Adrenal gland (tissue), 12 donors: ENCODE measurements around the gene SLC35F6. TPM values are rescaled to one million over a fixed set of nuclear protein-coding genes. Genes with fewer than 3 reads are reported as not detected.

Experiments
- DNase-seq, 7 donors: peaks; one replicate each; pipeline ENCODE4 v3.0.0-alpha.2; 2019 to 2020
- H3K27ac ChIP-seq, 5 donors: fragments of 200-600 bp; sonication (generic) in 4 of 5; 1 replicate in 3 of 5; 2 replicates in 2 of 5; pipeline versions ENCODE4 v1.5.1 to v1.8.0; 2016 to 2020; ENCODE audit warnings: mild to moderate bottlenecking in 1 of 5
- H3K27me3 ChIP-seq: fragments of 200-600 bp; 2 replicates; pipeline ENCODE4 v1.8.0; 2021
- H3K36me3 ChIP-seq, 2 donors: fragments of 200-600 bp; replicated peaks in 1 of 2; 1 replicate in 1 of 2; 2 replicates in 1 of 2; pipeline versions ENCODE4 v1.5.1 to v1.8.0; 2018 to 2022
- H3K4me1 ChIP-seq, 2 donors: fragments of 200-600 bp; replicated peaks in 1 of 2; 1 replicate in 1 of 2; 2 replicates in 1 of 2; pipeline versions ENCODE4 v1.5.1 to v1.8.0; 2018 to 2021
- H3K4me3 ChIP-seq, 4 donors: fragments of 200-600 bp; sonication (generic) in 3 of 4; one replicate each; pipeline ENCODE4 v1.5.1; 2016 to 2018
- H3K9me3 ChIP-seq, 3 donors: fragments of 200-600 bp; sonication (generic) in 1 of 3; replicated peaks in 1 of 3; 1 replicate in 2 of 3; 2 replicates in 1 of 3; pipeline versions ENCODE4 v1.5.1 to v1.8.0; 2016 to 2021
- POLR2A ChIP-seq, 2 donors: fragments of 450-650 bp; IDR thresholded peaks; one replicate each; pipeline ENCODE4 v1.6.1; 2017; ENCODE audit warnings: antibody characterized with exemption in 2 of 2, mild to moderate bottlenecking in 2 of 2, moderate library complexity in 1 of 2
- WGBS, 4 donors: extraction: QIAGEN DNeasy Blood & Tissue Kit in 2 of 4; methylation state at CpG; one replicate each; pipeline versions ENCODE4 v1.1.5 to v1.1.7; 2013 to 2017; 5-methylcytosine and 5-hydroxymethylcytosine counted together
- intact Hi-C, 2 donors: fragments of 100-400 bp; cut with DNase I; formaldehyde crosslinking; loops; one replicate each; pipeline versions ENCODE4 v1.14.1 to v1.15.0; 2022 to 2023
- polyA plus RNA-seq, 3 donors: library from polyadenylated mRNA; stranded (reverse); fragments of 200-250 nt in 2 of 3; fragments of 350-450 nt in 1 of 3; fragmentation: Illumina TruSeq in 1 of 3; extraction: RNeasy Lipid Tissue Mini Kit (QIAGEN cat#74804) in 1 of 3; gene quantifications; one replicate each; pipeline ENCODE4 v1.2.3, GENCODE V29; 2013 to 2014
- total RNA-seq, 9 donors: library from RNA; depleted of rRNA in 4 of 9; stranded (reverse); fragments of >200 nt in 4 of 9; fragments of 120-200 nt in 1 of 9; fragmentation: NEBNext Ultra II Directional in 1 of 9; extraction: Animal tissue kit (Norgen Biotek cat#: 25700) in 1 of 9; gene quantifications; one replicate each; pipeline versions ENCODE4 v1.1.0 to v1.2.4, GENCODE V29; 2013 to 2023
- TF ChIP-seq, protein P1 (sequence below), 6 experiments: fragments of 450-650 bp in 4 of 6; fragments of 200-600 bp in 2 of 6; sonication (generic) in 1 of 6; IDR thresholded peaks; 1 replicate in 5 of 6; 2 replicates in 1 of 6; pipeline versions ENCODE4 v1.5.1 to v1.8.0; 2016 to 2021; ENCODE audit warnings: antibody characterized with exemption in 6 of 6, mild to moderate bottlenecking in 2 of 6, moderate library complexity in 1 of 6
- donor health status: healthy with polysubstance abuse.
- donor health status: Bipolar disorder and iron deficiency.
- donor health status: DM: yes; HTN: yes; CAD: no.
- donor health status: DM: no; HTN: no; CAD: no.
- donor health status: DM: no; HTN: no; CAD: no.
- donor health status: DM: yes; HTN: yes; CAD: no.

The SLC35F6 gene
- total and polyA plus RNA-seq, 12 donors: 20.0 to 92.4 (median 56.7) TPM

DNA sequence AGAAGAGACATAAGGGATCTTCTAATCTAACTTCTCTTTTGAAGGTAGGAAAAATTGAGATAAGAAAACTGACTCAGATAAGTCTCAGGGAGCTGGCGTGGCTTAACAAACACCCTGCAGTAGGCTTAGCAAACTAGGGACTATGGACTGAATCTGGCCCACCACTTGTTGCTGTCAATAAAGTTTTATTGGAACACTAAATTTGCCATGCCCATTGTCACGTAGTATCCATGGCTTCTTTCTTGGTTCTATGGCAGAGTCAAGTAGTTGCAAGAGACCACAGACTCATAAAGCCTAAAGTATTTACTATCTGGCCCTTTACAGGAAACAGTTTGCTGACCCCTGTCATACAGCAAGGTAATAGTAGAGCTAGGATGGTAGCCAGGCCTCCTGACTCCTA, 47.3 kb upstream of the SLC35F6 start:
- intact Hi-C loops: no loop called here

DNA sequence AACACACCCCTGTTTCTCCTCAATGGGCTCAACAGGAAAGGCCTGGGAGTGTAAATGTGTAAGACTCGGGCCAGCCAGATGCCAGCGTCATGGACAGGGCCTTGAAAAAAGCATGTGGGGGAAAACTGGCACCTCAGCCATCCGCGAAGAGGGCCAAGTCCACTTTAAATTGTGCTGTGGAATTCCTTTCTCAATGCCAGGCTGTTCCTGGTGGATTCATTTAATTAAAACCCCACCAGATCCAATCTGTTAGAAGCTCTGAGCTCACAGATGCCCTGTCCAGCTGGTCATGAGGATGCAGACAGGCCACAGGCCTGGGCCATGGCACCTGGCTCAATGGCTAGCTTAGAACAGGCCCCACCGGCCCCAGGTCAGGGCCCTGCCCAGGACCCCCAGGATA, 46.7 kb upstream of the SLC35F6 start:
- H3K4me3 ChIP-seq: no peak overlapping the region
- intact Hi-C loops: no loop called here
- H3K36me3 ChIP-seq: no peaks in the 10 kb centered on the region
- peak in 5 of 7 donors; percentile 68 to 73 (median 69) for DNase-seq
- peak overlapping the region; percentile 39 to 99 (median 97) for H3K27ac ChIP-seq
- TF ChIP-seq POLR2A (IDR thresholded peaks at IDR 0.05): no peak
- TF ChIP-seq, protein P1, sequence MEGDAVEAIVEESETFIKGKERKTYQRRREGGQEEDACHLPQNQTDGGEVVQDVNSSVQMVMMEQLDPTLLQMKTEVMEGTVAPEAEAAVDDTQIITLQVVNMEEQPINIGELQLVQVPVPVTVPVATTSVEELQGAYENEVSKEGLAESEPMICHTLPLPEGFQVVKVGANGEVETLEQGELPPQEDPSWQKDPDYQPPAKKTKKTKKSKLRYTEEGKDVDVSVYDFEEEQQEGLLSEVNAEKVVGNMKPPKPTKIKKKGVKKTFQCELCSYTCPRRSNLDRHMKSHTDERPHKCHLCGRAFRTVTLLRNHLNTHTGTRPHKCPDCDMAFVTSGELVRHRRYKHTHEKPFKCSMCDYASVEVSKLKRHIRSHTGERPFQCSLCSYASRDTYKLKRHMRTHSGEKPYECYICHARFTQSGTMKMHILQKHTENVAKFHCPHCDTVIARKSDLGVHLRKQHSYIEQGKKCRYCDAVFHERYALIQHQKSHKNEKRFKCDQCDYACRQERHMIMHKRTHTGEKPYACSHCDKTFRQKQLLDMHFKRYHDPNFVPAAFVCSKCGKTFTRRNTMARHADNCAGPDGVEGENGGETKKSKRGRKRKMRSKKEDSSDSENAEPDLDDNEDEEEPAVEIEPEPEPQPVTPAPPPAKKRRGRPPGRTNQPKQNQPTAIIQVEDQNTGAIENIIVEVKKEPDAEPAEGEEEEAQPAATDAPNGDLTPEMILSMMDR (IDR thresholded peaks at IDR 0.05): no peak
- peaks cover 62 to 96% of the 10 kb centered on the region in 2 donors for H3K4me1 ChIP-seq
- no peaks in the 10 kb centered on the region for H3K9me3 ChIP-seq
- no peaks in the 10 kb centered on the region for H3K27me3 ChIP-seq
- WGBS, 4 donors: 42 to 61% (median 49%) methylated on average over 5 of the region's 5 CpGs

More for the DNA sequence above, 47.3 kb upstream of the SLC35F6 start:
- TF ChIP-seq, protein P1 (IDR thresholded peaks at IDR 0.05): no peak
- no peak for TF ChIP-seq POLR2A (IDR thresholded peaks at IDR 0.05)
- DNase-seq: no peak
- Histone ChIP-seq H3K4me3 (no peak overlapping the region), H3K27me3 (no peaks in the 10 kb centered on the region), H3K9me3 (no peaks in the 10 kb centered on the region), H3K4me1 (peaks cover 62 to 96% of the 10 kb centered on the region in 2 donors), H3K36me3 (no peaks in the 10 kb centered on the region), H3K27ac (peak overlapping the region; percentile 39 to 99 (median 97))
- WGBS, 4 donors: 68 to 85% (median 70%) methylated on average over 2 of the region's 2 CpGs

DNA sequence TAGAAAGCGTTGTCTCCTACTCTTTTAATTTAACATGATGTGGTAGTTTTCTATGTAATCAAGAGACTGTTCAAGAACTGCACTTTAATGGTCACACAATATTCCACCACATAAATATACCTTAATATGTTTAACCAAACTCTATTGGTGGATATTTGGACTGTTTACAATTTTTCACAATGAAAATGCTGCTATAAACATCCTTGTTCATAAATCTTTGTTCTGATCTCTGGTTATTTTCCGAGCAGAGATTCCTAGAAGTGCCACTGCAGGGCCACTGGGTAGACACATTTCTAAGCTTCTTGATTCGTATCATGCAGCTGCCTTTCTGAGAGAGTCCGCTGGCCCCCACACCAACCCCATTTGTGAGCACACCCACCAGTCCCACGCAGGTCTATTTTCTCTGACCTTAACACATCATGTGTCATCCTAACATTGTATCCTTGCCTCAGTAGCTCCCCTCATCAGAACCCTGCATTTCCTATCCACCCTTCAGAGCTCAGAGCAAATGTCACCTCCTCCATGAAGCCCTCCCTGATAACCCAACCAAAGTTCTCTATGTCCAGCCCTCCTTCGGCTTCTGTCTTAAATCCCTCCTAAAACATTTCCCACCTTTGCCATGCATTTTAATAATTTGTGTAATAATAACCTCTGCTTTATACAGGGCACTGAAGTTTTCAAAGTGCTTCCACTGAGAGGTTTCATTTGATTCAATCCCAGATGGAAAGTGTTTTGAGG, 45.0 kb upstream of the SLC35F6 start:
- intact Hi-C loops: no loop called here
- 37 to 51% (median 45%) methylated on average over 6 of the region's 6 CpGs for WGBS, 4 donors
- Histone ChIP-seq H3K4me3 (no peak overlapping the region), H3K36me3 (no peaks in the 10 kb centered on the region), H3K4me1 (peaks cover 72 to 96% of the 10 kb centered on the region in 2 donors), H3K27me3 (no peaks in the 10 kb centered on the region), H3K27ac (peak overlapping the region; percentile 96 to 99 (median 97)), H3K9me3 (no peaks in the 10 kb centered on the region)
- DNase-seq: no peak
- TF ChIP-seq POLR2A (IDR thresholded peaks at IDR 0.05): peak in 1 of 2 donors; percentile 24
- TF ChIP-seq, protein P1 (IDR thresholded peaks at IDR 0.05): no peak

DNA sequence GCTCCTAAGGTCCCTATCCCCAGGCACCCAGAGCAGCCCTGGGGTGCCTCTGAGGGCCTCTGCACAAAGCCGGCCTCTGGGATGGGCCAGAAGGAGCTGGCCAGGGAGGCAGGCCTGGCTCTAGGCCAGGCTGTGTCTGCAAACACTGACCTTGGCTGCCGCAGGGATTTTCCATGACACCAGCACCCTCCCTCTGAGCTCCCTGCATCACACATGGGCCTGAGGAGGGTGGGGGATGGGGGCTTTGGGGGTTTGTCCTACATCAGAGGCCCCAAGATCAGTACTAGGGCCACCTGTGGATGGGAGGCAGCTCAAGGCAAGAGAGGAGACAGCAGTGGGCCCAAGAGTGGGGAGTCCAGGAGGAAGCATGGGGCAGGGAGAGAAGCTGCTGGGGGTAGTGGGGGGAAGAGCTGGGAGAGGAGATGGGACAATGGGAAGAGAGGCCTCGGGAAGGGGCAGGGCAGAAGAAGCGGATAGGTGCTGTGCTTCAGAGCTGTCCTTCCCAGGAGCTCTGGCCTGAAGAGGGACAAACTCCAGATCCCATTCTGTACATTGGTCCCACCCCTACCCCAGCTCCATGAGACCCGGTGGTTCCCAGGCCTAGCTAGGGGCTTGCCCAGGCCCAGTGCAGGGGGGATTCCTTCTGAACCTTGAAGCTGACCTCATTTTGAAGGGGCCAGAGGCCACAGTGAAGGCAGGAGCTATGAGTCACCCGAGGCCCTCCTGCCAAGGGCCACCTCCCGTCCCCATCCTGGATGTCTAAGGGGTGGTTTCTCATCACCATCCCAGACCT, 43.6 kb upstream of the SLC35F6 start:
- intact Hi-C loops: no loop called here
- H3K27me3 ChIP-seq: no peaks in the 10 kb centered on the region
- H3K27ac ChIP-seq: peak overlapping the region; percentile 96 to 99 (median 97)
- H3K36me3 ChIP-seq: no peaks in the 10 kb centered on the region
- TF ChIP-seq, protein P1 (IDR thresholded peaks at IDR 0.05): no peak
- TF ChIP-seq POLR2A (IDR thresholded peaks at IDR 0.05): peak in 1 of 2 donors; percentile 76
- peaks cover 74 to 95% of the 10 kb centered on the region in 2 donors for H3K4me1 ChIP-seq
- WGBS, 4 donors: 14 to 35% (median 32%) methylated on average over 6 to 7 of the region's 7 CpGs
- H3K9me3 ChIP-seq: no peaks in the 10 kb centered on the region
- no peak overlapping the region for H3K4me3 ChIP-seq
- peak; percentile 95 to 99 (median 98) for DNase-seq
